Fibroblast of the aortic adventitia (primary cell): ENCODE measurements around the gene HIPK3. TPM values are rescaled to one million over a fixed set of nuclear protein-coding genes. Genes with fewer than 3 reads are reported as not detected.

Source experiments
- DNase-seq: peaks from one replicate; pipeline ENCODE4 v3.0.0-alpha.2; 2010; ENCODE audit warnings: low read depth
- H3K4me3 ChIP-seq: 2 replicates; pipeline ENCODE4 v1.5.1; 2011; ENCODE audit warnings: low read depth, mild to moderate bottlenecking, control low read depth, low read length, moderate library complexity
- CTCF ChIP-seq: IDR thresholded peaks from 2 replicates; pipeline ENCODE4 v1.5.1; 2011; ENCODE audit warnings: mild to moderate bottlenecking, low read length, control low read depth, inconsistent platforms; ENCODE audit not compliant: insufficient read depth
- total RNA-seq: library from RNA; depleted of rRNA; stranded (reverse); fragments of >200 nt; gene quantifications from 2 replicates; pipeline ENCODE4 v1.2.3, GENCODE V29; 2012; ENCODE audit warnings: low replicate concordance

HIPK3 gene
- total RNA-seq, 1 donor, result 164 TPM

- H3K4me3 ChIP-seq, result no peak overlapping the region
- DNase-seq, result no peak
- TF ChIP-seq CTCF, result no peak
Observed at GRCh38 chr11:33383075-33383919, 126.1 kb downstream of the HIPK3 start.

GRCh38 chr11:33383920-33384209, 126.7 kb downstream of the HIPK3 start:
- no peak overlapping the region for H3K4me3 ChIP-seq
- TF ChIP-seq CTCF, result no peak
- DNase-seq, result no peak

GRCh38 chr11:33384220-33384619, 127.0 kb downstream of the HIPK3 start:
- H3K4me3 ChIP-seq, result no peak overlapping the region
- DNase-seq, result no peak
- no peak for TF ChIP-seq CTCF

- no peak overlapping the region for H3K4me3 ChIP-seq
- no peak for DNase-seq
- TF ChIP-seq CTCF, result no peak
Observed at GRCh38 chr11:33387581-33387980, 130.4 kb downstream of the HIPK3 start.

GRCh38 chr11:33387996-33388395, 130.8 kb downstream of the HIPK3 start:
- DNase-seq, result no peak
- H3K4me3 ChIP-seq, result no peak overlapping the region
- TF ChIP-seq CTCF, result no peak

- no peak for TF ChIP-seq CTCF
- H3K4me3 ChIP-seq, result no peak overlapping the region
- no peak for DNase-seq
Observed at GRCh38 chr11:33388793-33389525, 131.8 kb downstream of the HIPK3 start.
